Transverse colon (tissue), 4 donors: ENCODE measurements around the gene CCDC82.

ENCODE experiments used
- CTCF ChIP-seq, 5 experiments: fragments of 200-600 bp in 3 of 5; fragments of 450-650 bp in 2 of 5; sonication (generic) in 3 of 5; IDR thresholded peaks; 1 replicate in 2 of 5; 2 replicates in 3 of 5; pipeline ENCODE4 v1.5.1; 2016 to 2017; ENCODE audit warnings: antibody characterized with exemption in 5 of 5, inconsistent platforms in 3 of 5, mild to moderate bottlenecking in 2 of 5, moderate library complexity in 1 of 5
- POLR2A ChIP-seq: fragments of 450-650 bp; IDR thresholded peaks from one replicate; pipeline ENCODE4 v1.6.1; 2016; ENCODE audit warnings: antibody characterized with exemption, mild to moderate bottlenecking, moderate library complexity
- POLR2AphosphoS5 ChIP-seq, 3 donors: sonication (generic); formaldehyde crosslinking; IDR thresholded peaks; one replicate each; pipeline ENCODE4 v1.6.1; 2016; ENCODE audit warnings: antibody characterized with exemption in 3 of 3

GRCh38 chr11:96323642-96323985 is 66.1 kb downstream of the CCDC82 start:
- no peak for TF ChIP-seq CTCF (IDR thresholded peaks at IDR 0.05)
- no peak for TF ChIP-seq POLR2AphosphoS5 (IDR thresholded peaks at IDR 0.05)
- no peak for TF ChIP-seq POLR2A
